Chondrocyte (in vitro differentiated cells): ENCODE data around the gene SLC22A5. TPM values are rescaled to one million over a fixed set of nuclear protein-coding genes. Genes with fewer than 3 reads are reported as not detected.

Source experiments
- DNase-seq: peaks from one replicate; pipeline ENCODE4 v3.0.0; 2021; ENCODE audit warnings: mixed read lengths, low spot score
- H3K27ac Mint-ChIP-seq: one replicate; pipeline ENCODE4 v1.8.0; 2021; ENCODE audit warnings: mild to moderate bottlenecking, moderate library complexity, mixed read lengths; ENCODE audit not compliant: unreplicated experiment
- H3K27me3 Mint-ChIP-seq: 2 replicates; pipeline ENCODE4 v1.8.0; 2021; ENCODE audit warnings: low read depth, mixed read lengths
- H3K36me3 Mint-ChIP-seq: 2 replicates; pipeline ENCODE4 v1.8.0; 2021; ENCODE audit warnings: low read depth, mixed read lengths
- H3K4me1 Mint-ChIP-seq: 2 replicates; pipeline ENCODE4 v1.8.0; 2021; ENCODE audit warnings: low read depth, mild to moderate bottlenecking, mixed read lengths
- H3K4me3 Mint-ChIP-seq: one replicate; pipeline ENCODE4 v1.8.0; 2021; ENCODE audit warnings: mild to moderate bottlenecking, moderate library complexity, mixed read lengths; ENCODE audit not compliant: unreplicated experiment
- H3K9me3 Mint-ChIP-seq: 2 replicates; pipeline ENCODE4 v1.8.0; 2021; ENCODE audit warnings: low read depth, mixed read lengths
- total RNA-seq: library from RNA; stranded (reverse); gene quantifications from 3 replicates; pipeline ENCODE4 v1.2.1, GENCODE V29; 2021
- TF ChIP-seq, protein P1 (sequence below): fragments of 200-600 bp; sonication (generic); IDR thresholded peaks from 2 replicates; pipeline ENCODE4 v1.5.0; 2021; ENCODE audit warnings: antibody characterized with exemption, mild to moderate bottlenecking, moderate library complexity

SLC22A5 gene
- total RNA-seq, 1 donor from 2014 or later, result 6.1 TPM

DNA sequence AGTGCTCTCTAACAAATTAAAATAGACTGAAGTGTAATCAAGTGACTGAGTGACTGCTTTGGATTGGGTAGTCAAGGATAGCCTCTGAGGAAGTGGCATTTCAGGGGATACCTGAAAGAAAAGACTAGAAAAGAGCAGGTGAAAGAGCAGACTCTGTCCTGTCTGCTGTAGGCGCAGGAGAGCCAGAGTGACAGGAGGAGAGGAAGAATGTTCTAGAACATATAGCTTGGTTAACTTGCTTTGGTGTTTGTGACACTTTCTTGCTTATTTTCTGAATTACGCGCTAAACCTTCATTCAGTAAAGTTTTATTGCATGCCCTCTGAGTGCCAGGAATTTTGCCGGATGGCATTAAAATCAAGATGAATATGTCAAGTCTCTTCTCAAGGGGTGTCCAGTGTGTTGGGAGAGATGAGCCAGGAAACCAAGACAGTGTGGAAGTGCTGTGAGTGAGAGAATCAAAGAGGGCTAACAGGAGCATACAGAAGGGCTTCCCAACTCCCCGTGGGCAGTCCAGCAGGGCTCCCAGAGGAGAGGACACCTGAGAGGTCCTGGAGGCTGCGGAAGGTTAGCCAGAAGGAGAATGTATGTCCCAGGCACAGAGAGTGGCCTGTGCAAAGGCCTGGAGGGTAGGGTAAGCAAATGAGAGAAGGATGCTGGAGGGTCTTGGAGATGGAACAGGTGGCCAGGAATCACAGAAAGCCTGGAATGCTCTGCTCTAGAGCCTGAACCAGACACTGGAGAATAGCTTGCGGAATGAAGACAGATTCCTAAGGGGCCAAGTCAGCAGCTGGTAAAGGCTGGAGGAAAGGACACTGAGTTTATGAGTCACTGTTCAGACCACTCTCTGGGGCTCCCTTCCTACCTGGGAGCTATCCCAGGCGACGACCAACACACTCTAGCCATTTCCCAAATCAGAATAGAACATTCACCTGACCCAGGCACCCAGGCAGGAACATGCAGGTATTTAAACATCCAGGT, 59.3 kb downstream of the SLC22A5 start:
- H3K27me3 Mint-ChIP-seq, result no peaks in the 10 kb centered on the region
- H3K27ac Mint-ChIP-seq, result peak overlapping the region; percentile 85
- no peaks in the 10 kb centered on the region for H3K36me3 Mint-ChIP-seq
- DNase-seq, result no peak
- H3K4me1 Mint-ChIP-seq, result peaks cover 58% of the 10 kb centered on the region
- H3K4me3 Mint-ChIP-seq, result no peak overlapping the region
- H3K9me3 Mint-ChIP-seq, result no peaks in the 10 kb centered on the region
- TF ChIP-seq, protein P1, sequence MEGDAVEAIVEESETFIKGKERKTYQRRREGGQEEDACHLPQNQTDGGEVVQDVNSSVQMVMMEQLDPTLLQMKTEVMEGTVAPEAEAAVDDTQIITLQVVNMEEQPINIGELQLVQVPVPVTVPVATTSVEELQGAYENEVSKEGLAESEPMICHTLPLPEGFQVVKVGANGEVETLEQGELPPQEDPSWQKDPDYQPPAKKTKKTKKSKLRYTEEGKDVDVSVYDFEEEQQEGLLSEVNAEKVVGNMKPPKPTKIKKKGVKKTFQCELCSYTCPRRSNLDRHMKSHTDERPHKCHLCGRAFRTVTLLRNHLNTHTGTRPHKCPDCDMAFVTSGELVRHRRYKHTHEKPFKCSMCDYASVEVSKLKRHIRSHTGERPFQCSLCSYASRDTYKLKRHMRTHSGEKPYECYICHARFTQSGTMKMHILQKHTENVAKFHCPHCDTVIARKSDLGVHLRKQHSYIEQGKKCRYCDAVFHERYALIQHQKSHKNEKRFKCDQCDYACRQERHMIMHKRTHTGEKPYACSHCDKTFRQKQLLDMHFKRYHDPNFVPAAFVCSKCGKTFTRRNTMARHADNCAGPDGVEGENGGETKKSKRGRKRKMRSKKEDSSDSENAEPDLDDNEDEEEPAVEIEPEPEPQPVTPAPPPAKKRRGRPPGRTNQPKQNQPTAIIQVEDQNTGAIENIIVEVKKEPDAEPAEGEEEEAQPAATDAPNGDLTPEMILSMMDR, result no peak

DNA sequence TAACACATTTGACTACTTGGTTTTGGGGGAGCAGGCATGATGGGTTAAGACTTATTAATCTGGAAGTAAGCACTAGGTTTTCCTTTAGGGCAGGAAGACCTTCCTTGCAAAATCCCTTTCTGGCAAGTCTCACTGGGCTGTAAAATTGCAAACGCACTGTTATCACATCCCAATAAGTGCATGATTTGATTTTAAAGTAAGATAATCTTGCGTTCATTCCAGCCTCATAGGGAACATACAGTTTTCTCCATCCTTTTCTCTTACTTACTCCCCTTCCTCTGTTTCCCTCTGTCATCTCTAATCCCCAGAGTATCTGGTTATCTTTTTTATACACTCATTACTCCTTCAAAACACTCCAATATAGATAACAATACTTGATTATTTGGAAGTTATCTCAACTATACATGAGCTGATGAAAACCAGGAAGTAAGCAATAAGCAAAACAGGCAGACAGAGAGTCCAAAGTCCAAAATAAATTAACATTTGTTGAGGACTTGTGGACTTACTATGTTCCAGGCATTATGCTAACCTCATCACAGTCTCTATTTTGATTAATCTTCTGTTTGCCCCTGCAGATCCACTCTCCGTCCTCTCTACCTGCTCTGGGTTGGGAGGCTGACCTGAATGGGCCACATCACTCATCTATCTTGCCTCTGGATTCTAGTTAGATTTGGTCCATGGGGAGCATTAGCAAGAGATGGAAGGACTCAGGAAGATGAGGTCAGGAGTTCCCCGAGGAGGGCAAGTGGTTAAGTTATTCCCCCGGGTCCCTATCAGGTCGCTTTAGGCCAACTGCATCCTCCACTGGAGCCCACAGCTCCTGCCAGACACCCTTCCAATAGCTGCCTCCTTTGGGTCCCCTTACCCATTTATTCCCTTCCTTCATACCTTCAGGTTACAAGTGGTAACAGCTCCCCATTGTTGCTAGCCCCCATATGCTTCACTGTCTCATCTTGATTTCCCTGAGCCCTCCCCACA, 60.2 kb downstream of the SLC22A5 start:
- TF ChIP-seq, protein P1, result no peak
- no peak overlapping the region for H3K4me3 Mint-ChIP-seq
- H3K27ac Mint-ChIP-seq, result peak overlapping the region; percentile 85
- H3K4me1 Mint-ChIP-seq, result peaks cover 67% of the 10 kb centered on the region
- H3K27me3 Mint-ChIP-seq, result no peaks in the 10 kb centered on the region
- H3K9me3 Mint-ChIP-seq, result no peaks in the 10 kb centered on the region
- no peaks in the 10 kb centered on the region for H3K36me3 Mint-ChIP-seq
- DNase-seq, result no peak

DNA sequence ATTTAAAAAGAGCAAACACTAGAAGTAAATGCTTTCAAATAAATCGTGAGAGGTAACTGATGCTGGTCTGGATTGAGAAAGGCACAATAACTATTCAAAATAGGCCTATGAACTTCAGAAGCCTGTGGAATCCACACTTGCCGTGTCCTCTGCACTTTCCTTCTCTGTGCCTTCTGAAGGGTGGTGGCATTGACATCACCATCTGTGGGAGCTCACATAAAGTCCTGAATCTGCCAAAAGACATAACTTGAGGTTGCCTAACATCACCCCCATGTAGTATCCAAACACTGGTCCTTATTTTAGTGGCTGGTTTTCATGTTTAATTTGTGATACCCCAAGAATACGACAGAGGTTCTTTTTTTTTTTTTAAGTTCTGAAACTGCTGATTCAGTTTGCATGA, 61.2 kb downstream of the SLC22A5 start:
- no peak overlapping the region for H3K27ac Mint-ChIP-seq
- no peaks in the 10 kb centered on the region for H3K9me3 Mint-ChIP-seq
- H3K27me3 Mint-ChIP-seq, result no peaks in the 10 kb centered on the region
- peaks cover 62% of the 10 kb centered on the region for H3K4me1 Mint-ChIP-seq
- H3K36me3 Mint-ChIP-seq, result no peaks in the 10 kb centered on the region
- no peak overlapping the region for H3K4me3 Mint-ChIP-seq
- TF ChIP-seq, protein P1, result no peak
- DNase-seq, result no peak

DNA sequence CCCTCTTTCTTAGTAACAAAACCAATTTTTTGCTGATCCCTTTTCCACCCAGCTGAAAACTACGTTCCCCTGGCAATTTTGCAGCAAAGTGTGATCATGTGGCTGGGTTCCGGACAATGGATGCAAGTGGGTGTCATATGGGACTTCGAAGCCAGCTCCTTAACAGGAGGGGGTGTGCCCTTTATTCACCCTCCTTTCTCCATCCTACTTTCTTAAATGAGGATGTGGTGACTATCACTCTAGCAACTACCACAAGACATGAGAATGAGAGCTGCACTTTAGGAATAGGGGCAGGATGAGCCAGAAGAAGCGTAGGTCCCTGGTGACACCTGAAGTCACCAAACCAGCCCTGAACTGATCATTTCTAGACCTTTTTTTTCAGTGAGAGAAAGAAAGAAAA, 62.1 kb downstream of the SLC22A5 start:
- no peaks in the 10 kb centered on the region for H3K27me3 Mint-ChIP-seq
- H3K27ac Mint-ChIP-seq, result no peak overlapping the region

More for the DNA sequence above, 62.1 kb downstream of the SLC22A5 start:
- H3K36me3 Mint-ChIP-seq, result no peaks in the 10 kb centered on the region
- no peaks in the 10 kb centered on the region for H3K9me3 Mint-ChIP-seq
- TF ChIP-seq, protein P1, result no peak
- no peak overlapping the region for H3K4me3 Mint-ChIP-seq
- DNase-seq, result no peak
- H3K4me1 Mint-ChIP-seq, result peaks cover 56% of the 10 kb centered on the region
